Measurements from ENCODE around the gene NAA16. TPM values are rescaled to one million over a fixed set of nuclear protein-coding genes. Genes with fewer than 3 reads are reported as not detected.

Gene NAA16
- total RNA-seq, 1 experiment from 2014 or later = 9.8 TPM

DNA sequence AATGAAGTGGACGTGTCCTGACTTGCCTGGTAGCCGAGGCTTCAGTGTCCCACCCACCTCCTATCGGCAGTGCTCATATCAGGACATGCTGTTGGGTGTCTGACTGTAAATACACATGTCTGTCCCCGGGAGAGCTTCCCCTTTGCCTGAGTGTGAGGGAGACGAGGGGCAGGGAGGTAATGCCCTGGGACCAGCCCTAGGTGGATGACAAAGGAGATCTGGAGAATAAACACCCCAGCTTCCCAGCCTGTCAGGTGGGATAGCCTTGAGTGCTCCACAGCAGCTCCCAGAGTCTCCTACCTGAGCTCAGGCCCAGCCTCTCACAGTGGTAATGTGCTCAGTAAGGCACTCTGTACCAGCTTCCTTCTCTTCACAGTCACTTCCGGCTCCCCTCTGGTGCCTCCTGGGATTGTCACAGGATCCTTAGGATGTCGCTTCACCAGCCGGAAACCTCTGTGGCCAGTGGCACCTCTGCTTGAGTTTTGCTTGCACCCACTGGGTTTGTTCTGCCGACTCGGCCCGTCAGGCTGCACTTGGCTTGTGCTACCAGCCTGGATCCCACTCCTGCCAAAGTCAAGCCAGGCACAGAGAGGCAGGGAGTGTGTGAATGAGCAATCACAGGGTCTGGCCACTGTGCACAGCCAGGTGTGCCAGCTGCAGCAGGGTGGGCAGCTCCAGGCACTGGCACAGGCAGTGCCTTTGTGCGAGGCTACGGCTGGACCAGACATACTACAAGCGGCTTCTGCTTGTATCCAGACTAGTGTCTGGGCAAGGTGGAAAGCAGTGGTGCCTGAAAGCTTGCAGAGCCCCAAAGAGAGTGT lies 91.8 kb downstream of the NAA16 start:
- Histone ChIP-seq H3K27me3 (ENCODE audit: low read length) (no peaks in the 10 kb centered on the region), H2AFZ (ENCODE audit: low read length) (no peak overlapping the region), H3K27ac (ENCODE audit: low read length) (no peak overlapping the region), H3K9ac (ENCODE audit: low read length) (no peak overlapping the region), H3F3A (ENCODE audit: low read length, unreplicated experiment) (no peaks in the 10 kb centered on the region), H3K4me2 (ENCODE audit: low read length) (no peak overlapping the region), H3K4me1 (ENCODE audit: insufficient read depth, low read length) (no peaks in the 10 kb centered on the region), H3K9me3 (ENCODE audit: low read length) (no peaks in the 10 kb centered on the region), H3K4me3 (ENCODE audit: low read length) (no peak overlapping the region), H4K20me1 (ENCODE audit: low read length) (no peaks in the 10 kb centered on the region), H3K36me3 (ENCODE audit: low read depth, low read length) (no peaks in the 10 kb centered on the region), H3K79me2 (ENCODE audit: low read length) (no peaks in the 10 kb centered on the region), H3K9me2 (replicated peaks; ENCODE audit: low read length) (no peaks in the 10 kb centered on the region)
- POLR2A ChIA-PET (ENCODE audit: unreplicated experiment) = no interaction called here
- ATAC-seq (no peak), DNase-seq (no peak)
- CTCF ChIA-PET = no interaction called here
- no TSS peak for BruUV-seq (replicated peaks)
- TF ChIP-seq EZH2phosphoT487 (IDR thresholded peaks at IDR 0.05; ENCODE audit: borderline replicate concordance, low read length) = no peak
- TF ChIP-seq, protein P1, sequence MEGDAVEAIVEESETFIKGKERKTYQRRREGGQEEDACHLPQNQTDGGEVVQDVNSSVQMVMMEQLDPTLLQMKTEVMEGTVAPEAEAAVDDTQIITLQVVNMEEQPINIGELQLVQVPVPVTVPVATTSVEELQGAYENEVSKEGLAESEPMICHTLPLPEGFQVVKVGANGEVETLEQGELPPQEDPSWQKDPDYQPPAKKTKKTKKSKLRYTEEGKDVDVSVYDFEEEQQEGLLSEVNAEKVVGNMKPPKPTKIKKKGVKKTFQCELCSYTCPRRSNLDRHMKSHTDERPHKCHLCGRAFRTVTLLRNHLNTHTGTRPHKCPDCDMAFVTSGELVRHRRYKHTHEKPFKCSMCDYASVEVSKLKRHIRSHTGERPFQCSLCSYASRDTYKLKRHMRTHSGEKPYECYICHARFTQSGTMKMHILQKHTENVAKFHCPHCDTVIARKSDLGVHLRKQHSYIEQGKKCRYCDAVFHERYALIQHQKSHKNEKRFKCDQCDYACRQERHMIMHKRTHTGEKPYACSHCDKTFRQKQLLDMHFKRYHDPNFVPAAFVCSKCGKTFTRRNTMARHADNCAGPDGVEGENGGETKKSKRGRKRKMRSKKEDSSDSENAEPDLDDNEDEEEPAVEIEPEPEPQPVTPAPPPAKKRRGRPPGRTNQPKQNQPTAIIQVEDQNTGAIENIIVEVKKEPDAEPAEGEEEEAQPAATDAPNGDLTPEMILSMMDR (conservative IDR thresholded peaks at IDR 0.05; ENCODE audit: low read depth, low read length) = no peak
- TF ChIP-seq EZH2 (IDR thresholded peaks at IDR 0.05; ENCODE audit: low read length, unreplicated experiment) = no peak
- intact Hi-C loops (cut with micrococcal nuclease) = no loop called here

DNA sequence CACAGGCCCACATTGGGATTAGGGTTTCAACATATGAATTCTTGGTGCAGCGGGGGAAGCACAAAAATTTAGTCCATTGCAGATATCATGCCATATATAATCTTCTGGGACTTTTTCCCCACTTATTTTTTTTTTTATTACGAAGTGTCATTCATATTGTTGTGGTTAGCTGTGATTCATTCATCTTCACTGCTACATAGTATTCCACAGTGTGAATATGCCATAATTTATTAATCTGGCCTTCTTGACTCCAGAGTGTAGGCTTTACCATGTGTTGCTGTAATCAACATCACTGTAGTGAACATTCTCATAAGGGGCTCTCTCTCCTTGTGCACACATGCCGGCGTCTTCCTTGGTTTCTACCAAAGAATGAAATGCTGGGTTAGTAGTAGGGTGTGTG lies 92.9 kb downstream of the NAA16 start:
- POLR2A ChIA-PET (ENCODE audit: unreplicated experiment) = no interaction called here
- ATAC-seq (no peak), DNase-seq (no peak)
- Histone ChIP-seq H3K4me2 (ENCODE audit: low read length) (no peak overlapping the region), H3K27me3 (ENCODE audit: low read length) (no peaks in the 10 kb centered on the region), H2AFZ (ENCODE audit: low read length) (no peak overlapping the region), H3K9me3 (ENCODE audit: low read length) (no peaks in the 10 kb centered on the region), H4K20me1 (ENCODE audit: low read length) (no peaks in the 10 kb centered on the region), H3K79me2 (ENCODE audit: low read length) (no peaks in the 10 kb centered on the region), H3F3A (ENCODE audit: low read length, unreplicated experiment) (no peaks in the 10 kb centered on the region), H3K27ac (ENCODE audit: low read length) (no peak overlapping the region), H3K9ac (ENCODE audit: low read length) (no peak overlapping the region), H3K4me3 (ENCODE audit: low read length) (no peak overlapping the region), H3K4me1 (ENCODE audit: insufficient read depth, low read length) (no peaks in the 10 kb centered on the region), H3K9me2 (replicated peaks; ENCODE audit: low read length) (no peaks in the 10 kb centered on the region), H3K36me3 (ENCODE audit: low read depth, low read length) (no peaks in the 10 kb centered on the region)
- BruUV-seq (replicated peaks) = no TSS peak
- intact Hi-C loops (cut with micrococcal nuclease) = no loop called here
- CTCF ChIA-PET = no interaction called here
- no peak for TF ChIP-seq EZH2 (IDR thresholded peaks at IDR 0.05; ENCODE audit: low read length, unreplicated experiment)
- TF ChIP-seq, protein P1 (conservative IDR thresholded peaks at IDR 0.05; ENCODE audit: low read depth, low read length) = no peak

DNA sequence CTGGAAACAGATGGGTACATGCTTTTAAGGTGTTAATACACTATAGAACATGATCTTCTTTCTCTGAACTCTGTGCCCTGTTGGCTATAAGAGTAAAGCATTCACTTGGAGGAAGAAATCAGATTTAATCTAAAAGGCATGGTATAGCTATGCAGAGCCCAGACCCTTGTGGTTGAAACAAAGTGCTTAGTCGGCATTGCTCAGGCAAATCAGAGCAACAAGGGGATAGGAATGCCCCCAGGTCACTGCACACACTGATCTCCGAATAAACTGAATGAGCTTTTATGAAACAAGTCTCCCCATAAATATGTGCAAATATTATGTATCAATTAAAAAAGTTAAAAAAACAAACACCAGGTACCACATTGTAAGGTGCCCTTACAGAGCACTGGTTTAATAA lies 94.3 kb downstream of the NAA16 start:
- ChIA-PET POLR2A (ENCODE audit: unreplicated experiment) (no interaction called here), CTCF (no interaction called here)
- Histone ChIP-seq H3K9me3 (ENCODE audit: low read length) (no peaks in the 10 kb centered on the region), H3K79me2 (ENCODE audit: low read length) (no peaks in the 10 kb centered on the region), H3F3A (ENCODE audit: low read length, unreplicated experiment) (no peaks in the 10 kb centered on the region), H3K4me3 (ENCODE audit: low read length) (no peak overlapping the region), H2AFZ (ENCODE audit: low read length) (no peak overlapping the region), H3K4me1 (ENCODE audit: insufficient read depth, low read length) (no peaks in the 10 kb centered on the region), H3K27ac (ENCODE audit: low read length) (no peak overlapping the region), H3K4me2 (ENCODE audit: low read length) (no peak overlapping the region), H3K9me2 (replicated peaks; ENCODE audit: low read length) (no peaks in the 10 kb centered on the region), H3K36me3 (ENCODE audit: low read depth, low read length) (no peaks in the 10 kb centered on the region), H4K20me1 (ENCODE audit: low read length) (no peaks in the 10 kb centered on the region), H3K9ac (ENCODE audit: low read length) (no peak overlapping the region), H3K27me3 (ENCODE audit: low read length) (no peaks in the 10 kb centered on the region)
- no peak for TF ChIP-seq EZH2 (IDR thresholded peaks at IDR 0.05; ENCODE audit: low read length, unreplicated experiment)
- TF ChIP-seq, protein P1 (conservative IDR thresholded peaks at IDR 0.05; ENCODE audit: low read depth, low read length) = no peak
- TF ChIP-seq EZH2phosphoT487 (IDR thresholded peaks at IDR 0.05; ENCODE audit: borderline replicate concordance, low read length) = no peak
- no peak for ATAC-seq
- no TSS peak for BruUV-seq (replicated peaks)
- no peak for DNase-seq
- intact Hi-C loops (cut with micrococcal nuclease) = no loop called here
